Effector CD4-positive, alpha-beta T cell (primary cell): ENCODE results near the gene KRT27. TPM values are rescaled to one million over a fixed set of nuclear protein-coding genes. Genes with fewer than 3 reads are reported as not detected.
"Not testable (repeated sequence)": the region's sequence is repeated elsewhere in the genome, so short reads cannot be mapped to it uniquely, and the experiment has no call there.

Source experiments
- DNase-seq: peaks from one replicate; pipeline ENCODE4 v3.0.0-alpha.2; 2020
- total RNA-seq: gene quantifications from one replicate; lab custom pipeline; 2026; lab: John Stamatoyannopoulos, UW

KRT27 gene
- total RNA-seq, result not detected

DNA sequence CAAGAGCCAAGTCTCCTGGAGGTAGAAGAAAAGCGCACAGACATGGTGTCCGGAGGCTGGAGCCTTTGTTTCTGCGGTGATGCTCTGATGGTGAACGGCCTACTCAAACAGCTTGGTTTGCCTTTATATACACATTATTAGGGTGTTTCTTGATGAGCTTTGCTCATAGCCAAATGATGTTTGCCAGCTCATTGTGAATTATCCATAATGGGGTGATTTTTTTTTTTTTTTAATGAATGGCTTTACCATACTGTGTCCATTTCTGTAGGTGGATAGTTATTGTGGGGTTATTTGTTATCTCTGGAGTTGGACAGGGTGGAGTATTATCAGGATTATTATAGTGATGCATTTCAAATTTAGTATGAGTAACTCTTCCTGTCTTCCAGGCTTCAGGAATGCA, at the start of gene KRT27:
TSS of gene KRT27 (minus strand) at position 101 of the 400 bp plus-strand sequence. CDS start at position 44, 57 bp downstream.
- DNase-seq, result no peak

- DNase-seq, result no peak
These were observed 47.9 kb upstream of the KRT27 start for GRCh38 chr17:40830085-40830776.

GRCh38 chr17:40828454-40829044, 46.2 kb upstream of the KRT27 start:
- no peak for DNase-seq

GRCh38 chr17:40827746-40828453, 45.5 kb upstream of the KRT27 start:
- DNase-seq, result no peak

DNA sequence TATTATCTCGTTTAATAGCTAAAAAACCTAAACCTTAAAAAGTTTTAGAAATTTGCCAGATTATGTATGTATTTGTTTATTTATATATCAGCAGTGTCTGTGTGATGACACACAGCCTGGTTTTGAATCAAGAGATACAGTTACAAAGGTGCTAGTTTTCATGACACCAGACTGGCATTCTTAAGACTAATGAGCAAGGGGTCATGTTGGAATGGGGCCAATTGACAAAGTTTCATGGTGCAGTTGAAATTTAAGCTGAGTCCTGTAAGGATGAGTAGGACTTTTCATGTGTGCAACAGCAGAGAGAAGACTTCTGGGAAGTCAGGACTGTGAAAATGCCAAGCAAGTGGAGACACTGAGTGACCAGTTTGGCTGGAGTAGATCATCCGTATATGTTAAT, 43.2 kb upstream of the KRT27 start:
- DNase-seq, result no peak

DNA sequence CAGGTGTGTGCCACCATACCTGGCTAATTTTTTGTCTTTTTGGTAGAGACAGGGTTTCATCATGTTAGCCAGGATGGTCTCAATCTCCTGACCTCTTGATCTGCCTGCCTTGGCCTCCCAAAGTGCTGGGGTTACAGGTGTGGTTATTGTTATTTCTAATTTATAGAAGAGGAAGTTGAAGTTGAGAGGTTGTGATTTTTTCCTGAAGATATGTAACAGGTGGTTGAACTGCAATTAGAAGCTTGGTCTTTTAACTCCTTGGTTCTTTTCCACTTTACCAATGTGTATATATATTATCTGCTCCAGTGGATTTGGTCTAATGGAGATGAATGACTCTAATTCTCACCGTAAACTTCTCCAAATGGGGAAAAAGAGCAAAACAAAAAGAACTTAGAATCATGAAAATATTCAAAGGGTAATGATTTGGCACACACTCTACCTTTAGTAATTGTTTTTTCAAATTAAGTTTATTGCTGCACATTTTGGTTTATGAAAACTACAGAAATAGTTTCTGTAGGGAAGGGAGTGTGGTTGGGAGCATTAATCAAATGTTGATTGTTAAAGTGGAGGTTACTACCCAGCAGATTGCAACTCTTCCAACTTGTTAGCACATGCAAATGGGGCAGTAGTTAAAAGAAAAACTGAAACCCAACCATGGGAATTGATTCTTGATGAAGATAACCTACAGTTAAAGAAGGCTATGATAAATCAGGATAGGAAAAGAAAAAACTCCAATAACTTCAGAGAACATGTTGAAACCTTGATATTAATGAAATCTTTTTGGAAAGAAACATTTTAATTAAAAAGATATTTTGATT, 41.9 kb upstream of the KRT27 start:
- DNase-seq, result no peak

DNA sequence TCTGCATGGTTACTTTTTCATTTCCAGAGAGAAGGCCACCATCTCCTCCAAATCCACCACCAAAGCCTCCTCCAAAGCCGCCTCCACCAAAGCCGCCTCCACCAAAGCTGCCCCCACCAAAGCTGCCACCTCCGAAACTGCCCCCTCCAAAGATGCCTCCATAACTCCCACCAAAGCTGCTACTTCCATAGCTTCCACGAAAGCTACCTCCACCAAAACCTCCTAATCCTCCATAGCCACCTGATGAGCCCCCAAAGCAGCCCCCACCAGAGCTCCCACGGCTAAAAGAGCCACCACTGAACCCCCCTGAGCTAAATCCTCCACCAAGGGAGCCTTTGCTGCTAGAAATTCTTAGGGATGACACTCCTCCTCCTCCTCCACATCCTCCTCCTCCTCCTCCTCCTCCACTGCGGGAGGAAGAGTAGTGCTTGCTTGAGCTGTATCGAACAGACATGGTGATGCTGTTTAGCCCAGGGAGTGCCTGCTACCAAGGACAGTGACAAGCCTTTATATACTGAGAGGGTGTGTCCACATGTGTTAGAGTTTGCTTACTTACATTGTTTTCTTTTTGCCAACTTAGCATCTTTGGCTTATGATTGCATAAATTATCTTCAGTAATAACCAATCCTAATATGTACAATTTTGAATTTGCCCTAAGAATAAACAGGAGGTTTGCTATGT, 39.9 kb upstream of the KRT27 start, which contains the start of gene KRT10:
TSS of gene KRT10 (minus strand) at position 483 of the 681 bp plus-strand sequence. CDS start at position 454, 29 bp downstream.
- no peak for DNase-seq

DNA sequence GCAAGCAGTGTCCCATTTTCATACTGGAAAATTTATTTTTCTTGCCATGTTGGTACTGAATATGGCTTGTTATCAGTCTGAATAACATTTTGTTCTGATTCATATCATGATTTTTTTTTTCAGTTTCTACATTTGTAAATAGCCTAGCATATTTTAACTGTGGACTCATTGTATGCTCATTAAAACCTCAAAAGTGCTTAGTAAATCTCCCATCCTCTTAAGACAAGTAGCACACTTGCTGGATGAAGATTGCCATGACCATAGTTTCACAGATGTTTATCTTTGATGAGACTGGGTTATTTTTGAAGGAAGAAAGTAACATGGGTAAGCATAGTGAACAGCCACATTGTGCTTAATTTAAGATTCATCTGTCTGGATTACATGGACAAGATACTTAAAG, 39.2 kb upstream of the KRT27 start:
- no peak for DNase-seq

DNA sequence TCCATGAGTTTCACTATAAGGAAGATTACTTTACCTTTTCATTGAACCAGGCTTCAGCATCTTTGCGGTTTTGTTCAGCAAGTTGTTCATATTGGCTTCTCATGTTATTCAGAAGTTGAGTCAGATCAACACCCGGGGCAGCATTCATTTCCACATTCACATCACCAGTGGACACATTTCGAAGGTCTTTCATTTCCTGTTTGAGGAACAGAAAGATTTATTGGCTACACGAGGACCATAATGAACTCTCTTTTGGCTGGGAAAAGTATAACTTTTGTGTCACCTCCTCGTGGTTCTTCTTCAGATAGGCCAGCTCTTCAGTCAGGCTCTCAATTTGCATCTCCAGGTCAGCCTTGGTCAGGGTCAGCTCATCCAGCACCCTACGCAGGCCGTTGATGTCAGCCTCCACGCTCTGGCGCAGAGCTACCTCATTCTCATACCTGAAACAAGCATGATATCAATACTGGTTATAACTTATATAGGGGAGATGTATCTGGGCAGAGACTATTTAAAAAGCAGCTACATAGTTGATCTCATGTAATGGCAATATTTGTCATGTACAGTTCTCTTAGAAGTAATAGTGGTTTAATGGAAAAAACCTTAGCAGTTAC, 38.0 kb upstream of the KRT27 start:
- no peak for DNase-seq

DNA sequence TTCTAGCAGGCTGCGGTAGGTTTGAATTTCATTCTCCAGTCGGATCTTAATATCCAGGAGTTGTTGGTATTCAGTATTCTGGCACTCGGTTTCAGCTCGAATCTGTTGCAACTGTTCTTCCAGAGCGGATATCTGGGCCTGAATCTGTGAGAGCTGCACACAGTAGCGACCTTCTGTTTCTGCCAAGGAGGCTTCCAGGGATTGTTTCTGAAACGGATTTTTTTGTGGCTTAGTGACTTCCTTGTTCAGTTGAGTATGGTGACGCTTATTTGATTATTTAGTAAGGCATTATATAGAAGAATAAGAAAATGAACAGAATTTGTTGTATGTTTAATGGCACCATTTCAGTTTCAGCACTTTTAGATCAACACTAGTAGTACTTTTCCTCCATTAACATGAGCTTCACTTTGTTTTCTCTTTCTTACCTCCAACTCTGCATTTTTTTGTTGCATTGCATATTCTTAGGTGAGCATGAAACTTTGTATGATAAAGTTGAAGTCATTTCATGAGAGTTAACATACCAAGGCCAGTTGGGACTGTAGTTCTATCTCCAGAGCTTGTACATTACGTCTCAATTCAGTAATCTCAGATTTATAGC, 37.3 kb upstream of the KRT27 start:
- no peak for DNase-seq

- DNase-seq, result peak; percentile 77
These were observed 36.6 kb upstream of the KRT27 start for GRCh38 chr17:40818733-40819527.

DNA sequence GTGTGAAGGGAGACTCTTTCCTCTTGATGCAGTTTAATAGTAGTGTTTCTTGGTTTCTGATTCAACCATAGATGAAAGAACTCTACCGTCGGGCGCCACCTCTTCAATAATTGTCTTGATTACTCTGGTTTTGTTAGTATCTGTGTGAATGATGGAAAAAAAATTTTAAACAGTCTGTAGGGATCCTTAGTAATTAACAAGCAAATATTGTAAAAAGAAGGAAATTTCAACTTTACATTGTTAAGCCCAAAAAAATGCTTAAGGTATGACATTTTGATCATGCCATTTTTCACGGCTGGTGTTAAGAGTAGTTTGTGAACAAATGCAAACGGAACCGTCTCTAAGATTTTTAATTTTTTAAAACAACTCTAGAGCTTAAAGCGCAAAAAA, 36.0 kb upstream of the KRT27 start:
- no peak for DNase-seq

DNA sequence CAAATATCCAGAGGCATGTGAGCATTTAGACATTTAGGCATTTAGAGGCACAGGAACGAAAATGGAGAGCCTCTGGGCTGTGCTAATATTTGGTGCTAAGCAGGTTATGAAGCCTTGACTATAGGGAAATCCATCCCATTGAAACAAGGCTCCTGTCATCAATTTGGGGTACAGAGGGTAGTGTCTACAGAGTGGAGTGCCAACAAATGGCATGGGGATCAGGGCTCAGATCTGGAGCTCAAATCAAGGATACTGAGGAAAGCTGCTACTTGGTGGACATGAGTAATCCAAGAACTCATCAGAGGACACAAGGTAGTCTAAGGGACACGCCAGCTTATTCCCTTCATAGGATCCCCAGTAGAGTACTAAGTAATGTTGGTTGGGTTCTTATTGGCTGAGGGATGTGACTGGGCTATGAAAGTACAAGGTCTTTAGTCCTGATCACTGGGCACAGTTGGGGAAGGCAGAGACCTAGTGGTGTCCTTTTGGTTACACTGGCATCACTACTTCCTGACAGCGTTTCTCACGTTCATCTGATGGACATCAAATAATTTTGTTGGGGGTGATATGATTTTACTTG, 34.8 kb upstream of the KRT27 start:
- DNase-seq, result no peak

GRCh38 chr17:40816569-40816968, 34.2 kb upstream of the KRT27 start:
- DNase-seq, result no peak

DNA sequence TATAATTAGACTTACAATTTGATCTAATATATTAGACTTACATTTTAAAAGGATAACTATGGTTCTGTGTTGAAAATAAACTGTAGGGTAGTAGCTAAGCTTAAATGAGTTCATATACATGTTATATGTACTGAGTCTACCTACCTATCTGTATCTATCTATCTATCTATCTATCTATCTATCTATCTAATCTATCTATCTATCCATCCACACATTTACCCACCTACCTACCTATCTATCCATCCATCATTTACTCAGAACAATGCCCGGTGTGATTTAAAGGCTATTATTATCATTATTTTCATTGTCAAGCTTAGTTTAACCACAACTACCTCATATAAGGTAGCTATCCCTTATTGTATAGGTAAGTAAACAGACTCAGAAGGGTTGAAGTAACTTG, 33.0 kb upstream of the KRT27 start:
- DNase-seq, result no peak

DNA sequence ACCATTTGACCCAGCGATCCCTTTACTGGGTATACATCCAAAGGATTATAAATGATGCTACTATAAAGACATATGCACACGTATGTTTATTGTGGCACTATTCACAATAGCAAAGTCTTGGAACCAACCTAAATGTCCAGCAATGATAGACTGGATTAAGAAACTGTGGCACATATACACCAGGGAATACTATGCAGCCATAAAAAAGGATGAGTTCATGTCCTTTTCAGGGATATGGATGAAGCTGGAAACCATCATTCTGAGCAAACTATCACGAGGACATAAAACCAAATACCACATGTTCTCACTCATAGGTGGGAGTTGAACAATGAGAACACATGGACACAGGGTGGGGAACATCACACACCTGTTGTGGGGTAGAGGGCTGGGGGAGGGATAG, 32.3 kb upstream of the KRT27 start:
- DNase-seq, result not testable (repeated sequence)

DNA sequence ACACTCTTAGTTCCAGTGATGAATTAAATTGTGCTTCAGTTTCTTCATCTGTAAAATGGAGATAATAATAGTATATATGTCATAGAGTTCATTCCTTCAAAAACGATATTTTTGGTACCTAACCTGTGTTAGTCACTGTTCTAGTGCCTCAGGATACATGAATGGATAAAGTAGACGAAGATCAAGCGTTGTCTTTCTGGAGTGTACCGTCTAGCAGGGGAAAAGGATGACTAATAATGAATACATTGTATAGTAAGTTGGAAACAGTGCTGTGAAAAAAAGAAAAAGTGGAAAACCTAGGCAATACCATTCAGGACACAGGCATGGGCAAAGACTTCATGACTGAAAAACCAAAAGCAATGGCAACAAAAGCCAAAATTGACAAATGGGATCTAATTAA, 31.5 kb upstream of the KRT27 start:
- no peak for DNase-seq

DNA sequence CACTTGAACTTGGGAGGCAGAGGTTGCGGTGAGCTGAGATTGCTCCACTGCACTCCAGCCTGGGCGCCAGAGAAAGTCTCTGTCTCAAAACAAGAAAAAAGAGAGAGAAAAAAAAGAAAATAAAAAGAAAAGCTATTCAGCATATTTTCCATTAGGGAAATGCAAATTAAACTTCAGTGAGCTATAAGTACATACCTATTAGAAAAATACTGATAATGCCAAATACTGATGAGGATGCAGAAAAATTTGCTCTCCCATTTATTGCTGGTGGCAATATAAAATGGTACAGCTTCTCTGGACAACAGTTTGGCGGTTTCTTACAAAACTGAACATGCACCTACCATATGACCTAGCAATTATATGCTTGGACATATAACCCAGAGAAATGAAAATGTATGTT, 30.3 kb upstream of the KRT27 start:
- DNase-seq, result no peak

DNA sequence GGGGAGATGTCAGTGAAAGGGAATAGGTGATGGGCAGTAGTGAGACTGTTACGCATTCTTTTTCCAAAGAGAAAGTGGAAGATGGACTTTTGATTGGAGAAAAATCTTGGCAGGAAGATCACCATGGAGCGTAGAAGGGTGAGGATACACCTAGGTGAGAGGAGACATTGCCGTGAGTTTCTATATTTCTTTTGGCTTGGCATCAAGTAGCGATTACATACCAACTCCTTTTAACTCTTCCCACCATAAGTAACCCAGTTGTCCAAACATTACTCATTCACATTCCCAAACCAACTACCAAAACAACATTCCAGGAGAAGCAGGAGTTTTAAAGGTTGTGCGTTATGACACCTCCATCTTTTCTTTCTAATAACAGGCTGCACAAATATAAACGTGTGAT, 28.1 kb upstream of the KRT27 start:
- no peak for DNase-seq

DNA sequence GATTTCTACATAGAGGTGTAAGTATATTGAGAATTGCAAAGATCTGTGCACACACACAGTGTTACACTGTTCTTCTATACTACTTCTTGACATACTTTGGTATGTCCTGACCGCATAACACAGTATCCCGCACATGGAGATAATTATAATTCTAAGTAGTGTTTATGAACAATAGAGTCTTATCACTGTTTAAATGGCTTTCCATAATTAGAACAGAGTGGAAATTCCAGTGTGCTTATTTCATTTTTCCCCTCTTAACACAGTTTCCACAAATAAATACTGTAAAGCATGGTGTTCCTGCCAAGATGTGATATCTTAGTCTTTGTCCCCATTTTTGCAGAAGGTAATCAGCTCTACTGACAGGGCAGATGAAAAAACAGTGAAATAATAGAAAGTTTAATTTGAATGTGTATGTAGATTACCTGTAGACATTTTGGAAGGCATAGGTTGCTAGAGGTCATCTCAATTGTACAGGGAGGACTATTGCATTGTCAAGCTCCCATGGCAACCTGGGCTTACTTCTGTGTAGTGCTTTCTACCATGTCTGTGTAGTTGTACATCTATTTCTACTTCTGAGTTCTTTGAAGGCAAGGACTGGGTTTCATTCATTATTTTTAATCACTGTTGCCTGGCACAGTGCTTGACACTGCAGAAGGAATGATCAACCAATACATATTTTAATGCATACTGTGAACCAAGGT, 27.5 kb upstream of the KRT27 start:
- DNase-seq, result no peak
